Stimulated activated naive CD8-positive, alpha-beta T cell treated with anti-CD3 and anti-CD28 coated beads, Interleukin-15, Interleukin-2, amounts not matched to agents 100 ng/mL and 50 ng/mL, for 24 hours (primary cell): ENCODE data around the gene MEFV.
A peak's percentile ranks its signal among the peaks of the same experiment; 100 is the strongest.

Source experiments
- H3K27ac Mint-ChIP-seq: one replicate; pipeline ENCODE4 v1.8.0; 2021; ENCODE audit warnings: mild to moderate bottlenecking, mixed read lengths
- H3K27me3 Mint-ChIP-seq: one replicate; pipeline ENCODE4 v1.8.0; 2021; ENCODE audit warnings: mixed read lengths
- H3K36me3 Mint-ChIP-seq: one replicate; pipeline ENCODE4 v1.8.0; 2021; ENCODE audit warnings: low read depth, mixed read lengths
- H3K4me1 Mint-ChIP-seq: one replicate; pipeline ENCODE4 v1.8.0; 2021; ENCODE audit warnings: low read depth, mixed read lengths
- H3K4me3 Mint-ChIP-seq: one replicate; pipeline ENCODE4 v1.8.0; 2021; ENCODE audit warnings: mild to moderate bottlenecking, mixed read lengths
- H3K9me3 Mint-ChIP-seq: one replicate; pipeline ENCODE4 v1.8.0; 2021; ENCODE audit warnings: mixed read lengths

MEFV gene, protein sequence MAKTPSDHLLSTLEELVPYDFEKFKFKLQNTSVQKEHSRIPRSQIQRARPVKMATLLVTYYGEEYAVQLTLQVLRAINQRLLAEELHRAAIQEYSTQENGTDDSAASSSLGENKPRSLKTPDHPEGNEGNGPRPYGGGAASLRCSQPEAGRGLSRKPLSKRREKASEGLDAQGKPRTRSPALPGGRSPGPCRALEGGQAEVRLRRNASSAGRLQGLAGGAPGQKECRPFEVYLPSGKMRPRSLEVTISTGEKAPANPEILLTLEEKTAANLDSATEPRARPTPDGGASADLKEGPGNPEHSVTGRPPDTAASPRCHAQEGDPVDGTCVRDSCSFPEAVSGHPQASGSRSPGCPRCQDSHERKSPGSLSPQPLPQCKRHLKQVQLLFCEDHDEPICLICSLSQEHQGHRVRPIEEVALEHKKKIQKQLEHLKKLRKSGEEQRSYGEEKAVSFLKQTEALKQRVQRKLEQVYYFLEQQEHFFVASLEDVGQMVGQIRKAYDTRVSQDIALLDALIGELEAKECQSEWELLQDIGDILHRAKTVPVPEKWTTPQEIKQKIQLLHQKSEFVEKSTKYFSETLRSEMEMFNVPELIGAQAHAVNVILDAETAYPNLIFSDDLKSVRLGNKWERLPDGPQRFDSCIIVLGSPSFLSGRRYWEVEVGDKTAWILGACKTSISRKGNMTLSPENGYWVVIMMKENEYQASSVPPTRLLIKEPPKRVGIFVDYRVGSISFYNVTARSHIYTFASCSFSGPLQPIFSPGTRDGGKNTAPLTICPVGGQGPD

DNA sequence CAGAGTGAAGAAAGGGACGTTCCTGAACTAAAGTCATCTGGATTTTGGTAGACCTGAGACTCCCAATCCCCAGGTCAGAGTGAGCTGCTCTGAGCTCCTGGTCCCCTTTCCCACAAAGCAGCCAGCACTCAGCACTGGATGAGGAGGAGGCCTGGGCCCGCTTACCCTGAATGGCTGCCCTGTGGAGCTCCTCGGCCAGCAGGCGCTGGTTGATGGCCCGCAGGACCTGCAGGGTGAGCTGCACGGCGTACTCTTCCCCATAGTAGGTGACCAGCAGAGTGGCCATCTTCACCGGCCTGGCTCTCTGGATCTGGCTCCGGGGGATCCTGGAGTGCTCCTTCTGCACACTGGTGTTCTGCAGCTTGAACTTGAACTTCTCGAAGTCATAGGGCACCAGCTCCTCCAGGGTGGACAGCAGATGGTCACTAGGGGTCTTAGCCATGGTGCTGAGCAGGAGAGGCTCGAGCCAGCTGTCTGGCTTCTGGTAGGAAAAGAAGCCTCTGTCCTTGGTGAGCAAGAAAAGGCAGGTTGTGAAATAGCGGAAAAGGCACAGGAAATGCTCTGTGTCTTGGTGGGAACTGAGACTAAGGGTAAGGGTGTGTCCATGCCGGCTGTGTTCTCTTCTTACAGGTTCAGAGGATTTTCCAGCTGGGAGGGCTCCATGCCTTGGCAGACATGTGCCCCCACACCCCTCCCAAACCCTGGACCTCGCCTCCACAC lies at the start of gene MEFV:
TSS of gene MEFV (minus strand) at position 488 of the 720 bp plus-strand sequence. CDS start at position 442, 46 bp downstream.
- no peak within 1 kb of the TSS for H3K27ac Mint-ChIP-seq
- no peaks in the 10 kb centered on the region for H3K9me3 Mint-ChIP-seq
- H3K4me3 Mint-ChIP-seq, result no peak within 1 kb of the TSS
- H3K36me3 Mint-ChIP-seq, result no peaks in the 10 kb centered on the region
- peaks cover 8% of the 10 kb centered on the region for H3K27me3 Mint-ChIP-seq
- no peaks in the 10 kb centered on the region for H3K4me1 Mint-ChIP-seq

DNA sequence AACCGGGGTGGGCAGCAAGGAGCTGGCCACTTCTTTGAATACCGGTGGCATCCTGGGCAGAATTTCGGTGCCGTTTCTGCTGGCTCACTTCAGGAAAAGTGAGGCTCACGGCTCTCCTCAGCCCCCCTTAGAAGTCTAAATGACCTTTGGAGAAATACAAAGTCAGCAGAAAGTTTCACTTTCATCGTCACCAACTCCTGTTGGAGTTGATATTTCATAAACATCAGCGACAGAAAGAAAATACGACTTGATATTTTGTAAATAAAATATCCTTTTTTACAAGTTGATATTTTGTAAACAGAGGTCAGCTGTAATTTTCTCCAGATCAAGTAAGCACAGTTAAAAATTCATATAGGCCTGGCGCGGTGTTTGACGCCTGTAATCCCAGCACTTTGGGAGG lies 49.6 kb upstream of the MEFV start:
- H3K4me3 Mint-ChIP-seq, result peak overlapping the region; percentile 78
- H3K36me3 Mint-ChIP-seq, result peaks cover 71% of the 10 kb centered on the region
- H3K4me1 Mint-ChIP-seq, result peaks cover 16% of the 10 kb centered on the region
- peak overlapping the region; percentile 76 for H3K27ac Mint-ChIP-seq
- peaks cover 22% of the 10 kb centered on the region for H3K9me3 Mint-ChIP-seq
- no peaks in the 10 kb centered on the region for H3K27me3 Mint-ChIP-seq

DNA sequence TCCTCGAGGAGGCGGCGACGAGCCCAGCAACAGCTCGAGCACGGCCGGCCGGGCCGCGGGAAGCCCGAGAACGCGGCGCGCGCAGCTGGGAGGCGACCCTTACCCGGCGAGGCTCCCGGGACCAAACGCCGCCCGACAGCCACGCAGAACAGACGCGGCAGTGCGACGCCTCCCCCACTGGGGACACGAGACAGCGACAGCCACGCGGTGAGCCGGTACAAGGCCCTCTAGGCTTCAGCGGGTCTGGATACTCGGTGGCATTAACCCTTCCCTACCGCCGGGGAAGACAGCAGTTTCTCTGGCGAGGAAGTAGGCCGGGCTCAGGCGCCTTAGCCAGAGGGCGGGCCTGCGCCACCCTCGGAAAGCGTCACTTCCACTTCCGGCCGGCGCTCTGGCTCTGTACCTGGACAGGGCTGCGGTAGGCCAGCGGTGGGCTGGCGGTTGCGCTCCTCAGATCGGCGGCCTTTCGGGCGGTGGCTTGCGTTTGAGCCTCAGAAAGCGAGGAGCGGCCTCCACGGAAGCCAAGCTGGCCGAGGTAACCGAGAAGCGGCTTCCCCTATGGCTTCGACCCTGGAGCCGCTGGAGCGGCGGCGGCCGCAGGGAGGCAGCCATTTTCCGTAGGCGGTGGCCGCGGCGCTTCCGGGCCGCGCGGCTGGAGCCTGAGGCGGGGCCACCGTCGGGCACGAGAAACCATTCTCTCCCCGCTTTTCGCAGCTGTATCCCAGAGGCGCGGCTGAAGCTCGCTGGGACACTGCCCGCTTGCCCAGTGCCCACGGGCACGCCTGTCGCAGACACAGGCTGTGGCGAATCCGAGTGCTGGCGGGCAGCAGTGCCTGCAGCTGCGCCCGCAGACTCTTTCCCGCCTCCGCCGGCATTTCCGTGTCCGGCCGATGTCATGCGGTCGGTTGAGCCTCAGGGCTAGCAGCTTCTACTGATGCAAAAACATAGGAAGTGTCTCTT lies 49.0 kb upstream of the MEFV start, which contains the start of the genes TIGD7 and ZNF75A:
TSS of gene TIGD7 (minus strand) at position 322 of the 960 bp plus-strand sequence. CDS start 4,816 bp downstream, outside the sequence.
TSS of gene ZNF75A (plus strand) at position 389 of the 960 bp plus-strand sequence. CDS start 2,932 bp downstream, outside the sequence.
- H3K9me3 Mint-ChIP-seq, result peaks cover 29% of the 10 kb centered on the region
- peaks cover 71% of the 10 kb centered on the region for H3K36me3 Mint-ChIP-seq
- peak within 1 kb of the TSS; percentile 76 for H3K27ac Mint-ChIP-seq
- H3K27me3 Mint-ChIP-seq, result no peaks in the 10 kb centered on the region
- H3K4me1 Mint-ChIP-seq, result peaks cover 16% of the 10 kb centered on the region
- peak within 1 kb of the TSS; percentile 78 for H3K4me3 Mint-ChIP-seq

DNA sequence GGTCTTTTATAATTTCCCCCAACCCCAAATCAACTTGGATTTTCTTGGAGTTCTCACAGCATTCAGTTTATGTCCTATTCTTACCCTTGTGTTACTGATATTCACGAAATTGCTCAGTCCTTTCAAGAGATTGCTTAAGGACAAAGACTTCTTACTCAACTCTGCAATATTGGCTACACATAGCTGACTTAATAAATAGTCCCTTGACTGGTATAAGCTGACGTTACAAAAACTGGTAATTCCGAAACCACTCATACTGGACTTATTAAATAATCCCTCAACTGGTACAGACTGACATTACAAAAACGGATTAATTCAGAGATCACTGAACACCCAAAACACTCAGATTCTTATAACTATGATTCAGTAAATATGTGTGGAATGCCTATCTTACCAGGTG lies 47.9 kb upstream of the MEFV start:
- peaks cover 39% of the 10 kb centered on the region for H3K9me3 Mint-ChIP-seq

DNA sequence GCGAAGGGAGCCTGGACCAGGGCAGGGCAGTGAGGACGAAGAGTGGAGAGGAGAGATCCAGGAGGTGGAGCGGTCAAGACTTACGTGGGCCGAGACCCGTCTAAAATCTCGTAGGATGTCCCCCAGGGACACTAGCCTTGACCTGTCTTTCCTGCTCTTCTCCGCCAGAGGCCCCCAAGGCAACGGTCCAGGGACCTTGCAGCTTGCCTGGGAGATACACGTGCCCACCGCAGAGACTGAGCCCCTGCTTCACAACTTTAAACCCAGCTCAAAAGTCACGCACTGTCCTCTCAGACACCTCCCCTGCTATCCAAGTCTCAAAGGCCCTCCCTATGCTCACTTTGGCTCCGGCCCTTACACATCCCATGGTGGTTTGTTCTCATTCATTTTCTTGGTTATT lies 39.4 kb upstream of the MEFV start:
- H3K27ac Mint-ChIP-seq, result no peak overlapping the region
- no peaks in the 10 kb centered on the region for H3K4me1 Mint-ChIP-seq
- H3K9me3 Mint-ChIP-seq, result peaks cover 64% of the 10 kb centered on the region
- peaks cover 80% of the 10 kb centered on the region for H3K36me3 Mint-ChIP-seq
- no peaks in the 10 kb centered on the region for H3K27me3 Mint-ChIP-seq
- no peak overlapping the region for H3K4me3 Mint-ChIP-seq

More for the DNA sequence above, 47.9 kb upstream of the MEFV start:
- peaks cover 71% of the 10 kb centered on the region for H3K36me3 Mint-ChIP-seq
- no peaks in the 10 kb centered on the region for H3K27me3 Mint-ChIP-seq
- H3K4me1 Mint-ChIP-seq, result peaks cover 16% of the 10 kb centered on the region
- H3K27ac Mint-ChIP-seq, result peak overlapping the region; percentile 75
- H3K4me3 Mint-ChIP-seq, result peak overlapping the region; percentile 78

DNA sequence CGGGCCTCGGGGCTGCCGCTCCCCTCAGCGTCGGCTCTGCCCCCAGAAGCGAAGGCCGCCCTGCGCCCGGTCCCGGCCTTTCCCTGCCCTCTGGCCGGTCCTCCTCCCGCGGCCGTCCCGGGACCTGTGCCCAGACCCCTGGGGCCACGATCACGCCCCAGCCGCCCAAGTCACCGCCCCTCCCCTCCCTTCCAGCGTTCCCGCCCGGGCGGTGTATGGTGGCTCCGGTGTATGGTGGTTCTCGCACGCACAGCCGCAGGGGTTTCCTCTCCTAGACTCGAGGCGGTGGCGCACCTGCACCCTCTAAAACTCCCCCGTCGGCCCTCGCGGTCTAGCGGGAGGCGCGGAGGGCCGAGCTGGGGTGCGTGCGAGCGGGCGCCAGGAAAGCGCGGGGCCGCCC lies 38.8 kb upstream of the MEFV start:
- Mint-ChIP-seq H3K27me3 (no peaks in the 10 kb centered on the region), H3K36me3 (peaks cover 80% of the 10 kb centered on the region), H3K4me3 (no peak overlapping the region), H3K4me1 (no peaks in the 10 kb centered on the region), H3K27ac (no peak overlapping the region), H3K9me3 (peaks cover 64% of the 10 kb centered on the region)

DNA sequence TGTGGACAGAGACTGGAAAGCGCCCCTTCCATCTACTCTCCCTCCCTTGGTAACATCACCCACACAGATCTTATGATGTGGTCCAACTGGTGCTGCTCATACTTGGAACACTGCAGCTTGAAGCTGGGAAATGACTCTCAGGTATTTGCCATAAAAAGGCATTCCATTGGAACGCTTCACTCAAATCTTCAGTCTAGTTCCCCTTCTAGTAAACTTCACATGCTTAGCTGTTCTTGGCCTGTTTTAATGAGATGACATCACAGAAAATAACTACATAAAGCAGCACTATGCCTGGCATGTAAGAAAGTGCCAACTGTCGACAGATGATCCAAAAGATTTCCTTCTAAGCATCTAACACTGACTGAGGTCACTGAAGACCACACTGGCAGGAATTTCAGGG lies 36.2 kb upstream of the MEFV start:
- Mint-ChIP-seq H3K27ac (no peak overlapping the region), H3K27me3 (no peaks in the 10 kb centered on the region), H3K36me3 (peaks cover 86% of the 10 kb centered on the region), H3K9me3 (peaks cover 57% of the 10 kb centered on the region), H3K4me1 (no peaks in the 10 kb centered on the region), H3K4me3 (no peak overlapping the region)

DNA sequence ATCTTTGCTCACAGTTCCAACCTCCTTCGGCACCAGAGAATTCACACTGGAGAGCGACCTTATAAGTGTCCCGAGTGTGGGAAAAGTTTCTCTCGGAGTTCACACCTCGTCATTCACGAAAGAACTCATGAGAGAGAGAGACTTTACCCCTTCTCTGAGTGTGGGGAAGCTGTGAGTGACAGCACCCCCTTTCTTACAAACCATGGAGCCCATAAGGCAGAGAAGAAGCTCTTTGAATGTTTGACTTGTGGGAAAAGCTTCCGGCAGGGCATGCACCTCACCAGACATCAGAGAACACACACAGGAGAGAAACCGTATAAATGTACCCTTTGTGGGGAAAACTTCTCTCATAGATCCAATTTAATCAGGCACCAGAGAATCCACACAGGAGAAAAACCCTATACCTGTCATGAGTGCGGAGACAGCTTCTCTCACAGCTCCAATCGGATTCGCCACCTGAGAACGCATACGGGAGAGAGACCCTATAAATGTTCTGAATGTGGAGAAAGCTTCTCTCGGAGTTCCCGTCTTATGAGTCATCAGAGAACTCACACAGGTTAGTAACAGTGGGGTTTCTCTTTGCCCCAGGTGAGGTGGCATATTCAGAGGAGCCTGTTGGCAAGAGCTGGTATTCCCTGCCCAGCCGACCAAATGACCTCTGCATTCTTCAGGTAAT lies 33.7 kb upstream of the MEFV start:
- H3K4me3 Mint-ChIP-seq, result no peak overlapping the region
- H3K4me1 Mint-ChIP-seq, result peaks cover 14% of the 10 kb centered on the region
- peaks cover 43% of the 10 kb centered on the region for H3K9me3 Mint-ChIP-seq
- H3K27ac Mint-ChIP-seq, result no peak overlapping the region
- peaks cover 94% of the 10 kb centered on the region for H3K36me3 Mint-ChIP-seq
- H3K27me3 Mint-ChIP-seq, result no peaks in the 10 kb centered on the region

DNA sequence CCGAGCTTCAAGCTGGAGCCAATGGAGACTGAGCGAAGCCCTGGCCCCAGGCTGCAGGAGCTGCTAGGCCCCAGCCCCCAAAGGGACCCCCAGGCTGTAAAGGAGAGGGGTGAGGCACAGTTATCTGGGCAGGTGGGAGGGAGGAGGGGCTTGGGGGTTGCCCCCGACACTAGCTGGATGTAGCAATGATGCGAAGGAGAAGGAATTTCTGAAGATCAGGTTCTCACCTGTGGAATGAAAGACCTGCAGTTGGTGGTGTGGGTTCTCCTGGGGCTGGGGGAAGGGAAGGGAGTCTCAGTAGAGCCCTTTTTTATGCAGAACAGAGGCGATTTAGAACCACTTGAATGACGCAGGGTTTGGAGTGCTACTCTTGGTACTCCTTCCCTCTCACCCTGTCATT lies 28.7 kb upstream of the MEFV start:
- H3K4me3 Mint-ChIP-seq, result peak overlapping the region; percentile 93
- peaks cover 63% of the 10 kb centered on the region for H3K36me3 Mint-ChIP-seq
- no peak overlapping the region for H3K27ac Mint-ChIP-seq
- no peaks in the 10 kb centered on the region for H3K27me3 Mint-ChIP-seq
- peaks cover 9% of the 10 kb centered on the region for H3K9me3 Mint-ChIP-seq
- peaks cover 41% of the 10 kb centered on the region for H3K4me1 Mint-ChIP-seq

DNA sequence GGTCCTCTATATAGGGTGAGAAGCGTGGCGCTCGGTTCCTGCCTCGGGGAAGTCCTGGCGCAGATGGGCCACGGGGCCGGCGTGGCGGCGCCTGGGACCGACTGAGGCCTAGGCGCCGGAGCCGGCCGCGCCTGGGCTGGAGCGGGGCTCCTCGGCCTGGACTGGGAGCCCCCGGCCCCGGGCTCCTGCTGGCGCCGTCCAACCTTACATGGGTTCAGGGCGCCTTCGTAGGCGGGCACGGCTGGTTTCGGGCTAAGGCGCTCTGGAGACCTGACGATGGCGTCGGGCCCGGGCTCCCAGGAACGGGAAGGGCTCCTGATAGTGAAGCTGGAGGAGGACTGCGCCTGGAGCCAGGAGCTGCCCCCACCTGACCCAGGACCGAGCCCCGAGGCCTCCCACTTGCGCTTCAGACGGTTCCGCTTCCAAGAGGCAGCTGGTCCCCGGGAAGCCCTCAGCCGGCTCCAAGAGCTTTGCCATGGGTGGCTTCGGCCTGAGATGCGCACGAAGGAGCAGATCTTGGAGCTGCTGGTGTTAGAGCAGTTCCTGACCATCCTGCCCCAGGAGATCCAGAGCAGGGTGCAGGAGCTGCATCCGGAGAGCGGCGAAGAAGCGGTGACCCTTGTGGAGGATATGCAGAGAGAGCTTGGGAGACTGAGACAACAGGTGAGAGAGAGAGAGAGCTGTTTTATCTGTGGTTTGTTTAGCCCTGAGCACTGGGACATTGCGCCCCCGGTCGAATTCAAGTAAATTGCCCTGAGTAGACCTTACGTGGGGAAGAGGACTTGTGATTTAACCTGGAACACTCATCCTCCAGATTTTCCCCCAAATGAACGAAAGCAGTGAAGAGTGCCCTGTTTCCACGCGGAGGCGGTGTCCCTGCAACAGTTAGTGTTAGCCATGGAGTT lies 27.4 kb upstream of the MEFV start:
- peaks cover 41% of the 10 kb centered on the region for H3K4me1 Mint-ChIP-seq
- H3K27ac Mint-ChIP-seq, result peak overlapping the region; percentile 98
- no peaks in the 10 kb centered on the region for H3K27me3 Mint-ChIP-seq
- peaks cover 50% of the 10 kb centered on the region for H3K36me3 Mint-ChIP-seq
- peak overlapping the region; percentile 93 for H3K4me3 Mint-ChIP-seq
- peaks cover 3% of the 10 kb centered on the region for H3K9me3 Mint-ChIP-seq

DNA sequence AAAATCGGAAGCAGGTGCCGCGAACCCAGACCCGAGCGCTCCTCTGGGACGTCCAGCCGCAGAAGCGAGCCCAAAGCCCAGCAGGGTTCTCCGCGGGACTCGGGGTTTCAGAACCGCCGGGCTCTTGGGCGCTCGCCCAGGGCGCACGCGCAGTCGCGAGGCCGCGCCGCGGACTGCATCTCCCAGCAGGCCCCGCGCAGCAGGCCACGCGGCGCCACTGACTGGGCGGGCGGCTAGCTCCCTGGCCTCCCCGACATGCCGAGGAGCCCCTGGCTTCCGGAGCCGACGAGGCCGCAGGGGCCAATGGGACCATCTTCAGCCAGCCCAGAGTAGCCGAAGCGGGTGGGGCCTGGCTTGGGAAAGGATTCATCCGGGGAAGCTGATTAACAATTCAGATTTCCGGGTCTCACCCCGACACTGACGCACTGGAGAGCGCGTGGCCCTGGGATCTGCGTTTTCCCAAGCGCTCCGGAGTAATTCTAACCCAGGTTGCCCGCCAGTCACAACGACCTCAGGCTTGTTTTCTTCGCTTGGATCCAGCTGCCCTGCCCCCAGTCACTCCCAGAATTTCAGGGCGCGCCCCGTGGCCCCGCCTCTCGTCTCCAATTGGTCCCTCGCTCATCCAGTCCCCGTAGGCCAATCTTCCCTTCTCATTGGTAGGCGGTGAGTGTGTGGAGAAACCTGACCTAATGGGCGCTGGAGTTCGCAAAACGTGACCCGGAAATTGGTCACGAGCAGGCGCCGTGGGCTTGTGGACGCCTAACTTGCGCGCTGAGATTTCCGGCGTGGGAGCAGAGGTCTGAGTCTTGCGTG lies 26.5 kb upstream of the MEFV start, which contains the start of gene ZNF263:
TSS of gene ZNF263 (plus strand) at position 762 of the 813 bp plus-strand sequence. CDS start 328 bp downstream, outside the sequence.
- Mint-ChIP-seq H3K36me3 (peaks cover 41% of the 10 kb centered on the region), H3K27ac (peak within 1 kb of the TSS; percentile 98), H3K4me1 (peaks cover 41% of the 10 kb centered on the region), H3K4me3 (peak within 1 kb of the TSS; percentile 93), H3K9me3 (no peaks in the 10 kb centered on the region), H3K27me3 (no peaks in the 10 kb centered on the region)
